Trophoblast cell (in vitro differentiated cells and primary cell): ENCODE results near the gene SPHKAP.
A peak's percentile ranks its signal among the peaks of the same experiment; 100 is the strongest.

Experiments
- DNase-seq, 2 donors: peaks; one replicate each; pipeline ENCODE4 v3.0.0-alpha.2; 2016
- H2AFZ ChIP-seq: 2 replicates; pipeline ENCODE4 v1.6.1; 2013; ENCODE audit warnings: low read length, moderate library complexity, mild to moderate bottlenecking; ENCODE audit not compliant: insufficient read depth, poor library complexity
- H2AK5ac ChIP-seq: 2 replicates; pipeline ENCODE4 v1.6.1; 2013; ENCODE audit warnings: mild to moderate bottlenecking, low read length
- H2BK120ac ChIP-seq: 2 replicates; pipeline ENCODE4 v1.6.1; 2013; ENCODE audit warnings: low read length, mild to moderate bottlenecking, moderate library complexity; ENCODE audit not compliant: insufficient read depth, poor library complexity
- H2BK12ac ChIP-seq: 2 replicates; pipeline ENCODE4 v1.6.1; 2013; ENCODE audit warnings: mild to moderate bottlenecking, low read length, moderate library complexity
- H2BK5ac ChIP-seq: 2 replicates; pipeline ENCODE4 v1.6.1; 2013; ENCODE audit warnings: low read length, low read depth, moderate library complexity, mild to moderate bottlenecking; ENCODE audit not compliant: poor library complexity
- H3K14ac ChIP-seq: 2 replicates; pipeline ENCODE4 v1.6.1; 2013; ENCODE audit warnings: mild to moderate bottlenecking, low read length
- H3K18ac ChIP-seq: 2 replicates; pipeline ENCODE4 v1.6.1; 2013; ENCODE audit warnings: mild to moderate bottlenecking, low read length
- H3K23ac ChIP-seq: 2 replicates; pipeline ENCODE4 v1.6.1; 2013; ENCODE audit warnings: low read length
- H3K27ac ChIP-seq: 2 replicates; pipeline ENCODE4 v1.5.1; 2013; ENCODE audit warnings: low read depth, mild to moderate bottlenecking, inconsistent platforms, low read length, moderate library complexity
- H3K27me3 ChIP-seq: 2 replicates; pipeline ENCODE4 v1.6.1; 2013; ENCODE audit warnings: inconsistent platforms, mild to moderate bottlenecking, low read length, moderate library complexity; ENCODE audit not compliant: insufficient read depth
- H3K36me3 ChIP-seq, 2 experiments: 1 replicate in 1 of 2; 2 replicates in 1 of 2; pipeline ENCODE4 v1.6.1; 2013; ENCODE audit warnings: low read length in 2 of 2, mild to moderate bottlenecking in 2 of 2, moderate library complexity in 1 of 2; ENCODE audit not compliant: insufficient read depth in 2 of 2, control insufficient read depth in 1 of 2
- H3K4ac ChIP-seq: 2 replicates; pipeline ENCODE4 v1.6.1; 2013; ENCODE audit warnings: low read depth, mild to moderate bottlenecking, low read length, moderate library complexity
- H3K4me1 ChIP-seq, 2 experiments: 1 replicate in 1 of 2; 2 replicates in 1 of 2; pipeline ENCODE4 v1.6.1; 2013; ENCODE audit warnings: low read length in 2 of 2, mild to moderate bottlenecking in 2 of 2, moderate library complexity in 1 of 2; ENCODE audit not compliant: insufficient read depth in 2 of 2, control insufficient read depth in 1 of 2
- H3K4me2 ChIP-seq: 2 replicates; pipeline ENCODE4 v1.6.1; 2013; ENCODE audit warnings: inconsistent platforms, mild to moderate bottlenecking, low read length, moderate library complexity
- H3K4me3 ChIP-seq: 2 replicates; pipeline ENCODE4 v1.5.1; 2013; ENCODE audit warnings: mild to moderate bottlenecking, low read depth, low read length, inconsistent platforms
- H3K79me1 ChIP-seq: one replicate; pipeline ENCODE4 v1.6.1; 2013; ENCODE audit warnings: low read length
- H3K79me2 ChIP-seq: 2 replicates; pipeline ENCODE4 v1.6.1; 2013; ENCODE audit warnings: low read length, mild to moderate bottlenecking; ENCODE audit not compliant: control insufficient read depth, insufficient read depth, poor library complexity
- H3K9ac ChIP-seq: 2 replicates; pipeline ENCODE4 v1.6.1; 2013; ENCODE audit warnings: mild to moderate bottlenecking, low read length
- H3K9me3 ChIP-seq: 2 replicates; pipeline ENCODE4 v1.6.1; 2013; ENCODE audit warnings: low read depth, mild to moderate bottlenecking, control low read depth, inconsistent platforms, low read length; ENCODE audit not compliant: insufficient read depth
- H4K12ac ChIP-seq: 2 replicates; pipeline ENCODE4 v1.6.1; 2013; ENCODE audit warnings: low read depth, mild to moderate bottlenecking, low read length, moderate library complexity
- H4K8ac ChIP-seq: 2 replicates; pipeline ENCODE4 v1.6.1; 2013; ENCODE audit warnings: low read depth, mild to moderate bottlenecking, low read length, moderate library complexity
- H4K91ac ChIP-seq: one replicate; pipeline ENCODE4 v1.6.1; 2013; ENCODE audit warnings: low read depth, mild to moderate bottlenecking, low read length, moderate library complexity
- WGBS: extraction: QIAGEN DNeasy Blood & Tissue Kit; methylation state at CpG from one replicate; pipeline ENCODE4 v1.1.7; 2013; ENCODE audit warnings: missing lambda C conversion rate; ENCODE audit not compliant: insufficient read length, insufficient coverage; ENCODE audit errors: extremely low coverage; 5-methylcytosine and 5-hydroxymethylcytosine counted together

SPHKAP gene

GRCh38 chr2:228103379-228103778 is 78.1 kb downstream of the SPHKAP start:
- Histone ChIP-seq H3K79me2 (no peaks in the 10 kb centered on the region), H2AFZ (no peak overlapping the region)
- no CpG with 5 or more reads among the region's 5 CpGs for WGBS

GRCh38 chr2:228102949-228103348 is 78.5 kb downstream of the SPHKAP start:
- Histone ChIP-seq H2AFZ (no peak overlapping the region), H3K4me1 (no peaks in the 10 kb centered on the region), H4K12ac (no peak overlapping the region), H3K9ac (no peak overlapping the region), H2BK5ac (no peak overlapping the region), H2AK5ac (no peak overlapping the region), H3K4ac (no peak overlapping the region), H2BK120ac (no peak overlapping the region), H3K27me3 (no peaks in the 10 kb centered on the region), H3K18ac (no peak overlapping the region), H3K79me1 (no peaks in the 10 kb centered on the region), H3K4me3 (no peak overlapping the region), H2BK12ac (no peak overlapping the region), H3K36me3 (no peaks in the 10 kb centered on the region), H3K14ac (no peak overlapping the region), H4K91ac (no peak overlapping the region), H3K23ac (no peak overlapping the region), H3K9me3 (no peaks in the 10 kb centered on the region), H3K79me2 (no peaks in the 10 kb centered on the region), H3K4me2 (no peak overlapping the region), H3K27ac (no peak overlapping the region), H4K8ac (no peak overlapping the region)
- no CpG with 5 or more reads among the region's 4 CpGs for WGBS
- DNase-seq: no peak

More at GRCh38 chr2:228103379-228103778, 78.1 kb downstream of the SPHKAP start:
- no peak for DNase-seq
- Histone ChIP-seq H4K12ac (no peak overlapping the region), H3K36me3 (no peaks in the 10 kb centered on the region), H3K27ac (no peak overlapping the region), H3K9me3 (no peaks in the 10 kb centered on the region), H3K4me2 (no peak overlapping the region), H3K27me3 (no peaks in the 10 kb centered on the region), H3K79me1 (no peaks in the 10 kb centered on the region), H3K14ac (no peak overlapping the region), H3K4me3 (no peak overlapping the region), H4K91ac (no peak overlapping the region), H2BK12ac (no peak overlapping the region), H3K18ac (no peak overlapping the region), H3K4ac (no peak overlapping the region), H3K9ac (no peak overlapping the region), H3K23ac (no peak overlapping the region), H2BK5ac (no peak overlapping the region), H3K4me1 (no peaks in the 10 kb centered on the region), H2BK120ac (no peak overlapping the region), H4K8ac (no peak overlapping the region), H2AK5ac (no peak overlapping the region)

GRCh38 chr2:228094377-228094921 is 87.0 kb downstream of the SPHKAP start:
- Histone ChIP-seq H2BK12ac (no peak overlapping the region), H3K9me3 (peaks cover 8% of the 10 kb centered on the region)
- no CpG with 5 or more reads among the region's 6 CpGs for WGBS

GRCh38 chr2:228092056-228092455 is 89.4 kb downstream of the SPHKAP start:
- Histone ChIP-seq H3K14ac (no peak overlapping the region), H3K79me2 (no peaks in the 10 kb centered on the region), H3K4me1 (no peaks in the 10 kb centered on the region), H2AFZ (no peak overlapping the region), H3K4me3 (no peak overlapping the region), H2AK5ac (no peak overlapping the region), H3K9ac (no peak overlapping the region), H2BK12ac (no peak overlapping the region), H3K4ac (no peak overlapping the region), H2BK120ac (no peak overlapping the region), H3K79me1 (no peaks in the 10 kb centered on the region), H3K36me3 (no peaks in the 10 kb centered on the region), H4K12ac (no peak overlapping the region), H3K27ac (no peak overlapping the region), H3K23ac (no peak overlapping the region), H3K27me3 (no peaks in the 10 kb centered on the region), H4K91ac (no peak overlapping the region), H3K9me3 (peaks cover 8% of the 10 kb centered on the region), H3K4me2 (no peak overlapping the region), H2BK5ac (no peak overlapping the region), H4K8ac (no peak overlapping the region), H3K18ac (no peak overlapping the region)
- DNase-seq: no peak
- WGBS: no CpG with 5 or more reads among the region's 9 CpGs

More at GRCh38 chr2:228094377-228094921, 87.0 kb downstream of the SPHKAP start:
- H2BK5ac ChIP-seq: no peak overlapping the region
- H3K4me1 ChIP-seq: no peaks in the 10 kb centered on the region
- no peak overlapping the region for H3K27ac ChIP-seq
- H2AFZ ChIP-seq: no peak overlapping the region
- H3K9ac ChIP-seq: no peak overlapping the region
- H3K27me3 ChIP-seq: no peaks in the 10 kb centered on the region
- H3K4me3 ChIP-seq: no peak overlapping the region
- H3K4ac ChIP-seq: no peak overlapping the region
- peak; percentile 4 to 17 for DNase-seq
- no peak overlapping the region for H4K12ac ChIP-seq
- no peak overlapping the region for H3K23ac ChIP-seq
- no peak overlapping the region for H4K8ac ChIP-seq
- no peak overlapping the region for H2AK5ac ChIP-seq
- no peak overlapping the region for H3K18ac ChIP-seq
- H3K14ac ChIP-seq: no peak overlapping the region
- no peak overlapping the region for H3K4me2 ChIP-seq
- H4K91ac ChIP-seq: no peak overlapping the region
- no peaks in the 10 kb centered on the region for H3K79me1 ChIP-seq
- H3K36me3 ChIP-seq: no peaks in the 10 kb centered on the region
- H2BK120ac ChIP-seq: no peak overlapping the region
- no peaks in the 10 kb centered on the region for H3K79me2 ChIP-seq
